GM19455 (cell line): ENCODE results near the gene SF3A1.
"Not testable (repeated sequence)": the region's sequence is repeated elsewhere in the genome, so short reads cannot be mapped to it uniquely, and the experiment has no call there.

Source experiments
- ATAC-seq: cut with Tn5 transposase; IDR thresholded peaks from one replicate; pipeline ENCODE4 v1.9.1; 2021; ENCODE audit not compliant: unreplicated experiment

Gene SF3A1, protein sequence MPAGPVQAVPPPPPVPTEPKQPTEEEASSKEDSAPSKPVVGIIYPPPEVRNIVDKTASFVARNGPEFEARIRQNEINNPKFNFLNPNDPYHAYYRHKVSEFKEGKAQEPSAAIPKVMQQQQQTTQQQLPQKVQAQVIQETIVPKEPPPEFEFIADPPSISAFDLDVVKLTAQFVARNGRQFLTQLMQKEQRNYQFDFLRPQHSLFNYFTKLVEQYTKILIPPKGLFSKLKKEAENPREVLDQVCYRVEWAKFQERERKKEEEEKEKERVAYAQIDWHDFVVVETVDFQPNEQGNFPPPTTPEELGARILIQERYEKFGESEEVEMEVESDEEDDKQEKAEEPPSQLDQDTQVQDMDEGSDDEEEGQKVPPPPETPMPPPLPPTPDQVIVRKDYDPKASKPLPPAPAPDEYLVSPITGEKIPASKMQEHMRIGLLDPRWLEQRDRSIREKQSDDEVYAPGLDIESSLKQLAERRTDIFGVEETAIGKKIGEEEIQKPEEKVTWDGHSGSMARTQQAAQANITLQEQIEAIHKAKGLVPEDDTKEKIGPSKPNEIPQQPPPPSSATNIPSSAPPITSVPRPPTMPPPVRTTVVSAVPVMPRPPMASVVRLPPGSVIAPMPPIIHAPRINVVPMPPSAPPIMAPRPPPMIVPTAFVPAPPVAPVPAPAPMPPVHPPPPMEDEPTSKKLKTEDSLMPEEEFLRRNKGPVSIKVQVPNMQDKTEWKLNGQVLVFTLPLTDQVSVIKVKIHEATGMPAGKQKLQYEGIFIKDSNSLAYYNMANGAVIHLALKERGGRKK

DNA sequence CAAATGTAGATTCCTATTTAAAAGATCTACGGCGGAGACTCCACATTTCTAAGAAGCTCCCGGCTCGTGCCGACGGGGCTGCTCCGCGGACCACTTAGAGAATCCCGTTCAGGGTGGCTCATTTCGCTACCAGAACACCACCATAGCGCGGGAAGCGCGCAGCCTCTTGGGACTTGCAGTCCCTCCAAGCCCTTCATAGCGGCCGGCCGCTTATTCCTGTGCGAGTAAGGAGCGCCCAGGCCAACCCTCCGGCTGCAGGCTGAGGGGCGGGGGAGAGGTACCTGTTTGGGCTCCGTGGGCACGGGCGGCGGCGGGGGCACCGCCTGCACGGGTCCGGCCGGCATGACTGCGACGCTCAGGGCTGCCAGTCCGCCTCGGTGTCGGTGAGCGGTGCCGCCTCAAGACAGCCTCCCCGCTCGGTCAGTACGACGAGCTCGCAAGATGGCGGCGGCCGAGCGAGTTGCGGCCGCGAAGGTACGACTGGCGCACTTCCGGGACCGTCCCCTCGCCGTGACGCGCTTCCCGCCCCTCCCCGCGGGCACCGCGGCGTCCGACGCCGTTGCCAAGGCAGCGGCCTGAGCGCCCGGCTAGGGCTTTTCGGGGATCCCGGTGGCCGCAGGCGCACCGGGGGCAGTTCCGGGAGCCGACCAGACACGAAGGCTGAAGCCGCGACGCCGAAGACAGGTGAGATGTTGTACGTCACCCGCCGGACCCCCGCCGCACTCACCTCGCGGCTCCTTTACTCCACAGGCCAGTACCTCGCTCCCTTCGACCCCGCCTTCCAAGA, at the start of gene SF3A1, which contains the start of gene CCDC157:
SF3A1 (minus strand) TSS at position 446 of the 787 bp plus-strand sequence; CDS start at position 344, 102 bp downstream.
CCDC157 (plus strand) TSS at position 559 of the 787 bp plus-strand sequence. CDS start 8,994 bp downstream, outside the sequence.
- peak; percentile 89 for ATAC-seq

GRCh38 chr22:30406400-30406799, 49.7 kb upstream of the SF3A1 start:
- no peak for ATAC-seq

- no peak for ATAC-seq
Measured at GRCh38 chr22:30405731-30406130, 49.0 kb upstream of the SF3A1 start.

- ATAC-seq: no peak
Measured at GRCh38 chr22:30404307-30404706, 47.6 kb upstream of the SF3A1 start.

DNA sequence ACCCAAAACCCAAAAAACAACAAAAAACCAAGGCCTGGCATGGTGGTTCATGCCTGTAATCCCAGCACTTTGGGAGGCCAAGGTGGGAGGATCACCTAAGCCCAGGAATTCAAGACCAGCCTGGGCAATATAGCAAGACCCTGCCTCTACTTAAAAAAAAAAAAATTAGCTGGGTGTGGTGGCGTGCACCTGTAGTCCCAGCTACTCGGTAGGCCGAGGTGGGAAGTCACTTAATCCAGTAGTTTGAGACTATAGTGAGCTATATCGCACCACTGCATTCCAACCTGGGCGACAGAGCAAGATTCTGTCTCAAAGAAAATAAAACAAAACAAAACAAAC, 46.0 kb upstream of the SF3A1 start:
- not testable (repeated sequence) for ATAC-seq

DNA sequence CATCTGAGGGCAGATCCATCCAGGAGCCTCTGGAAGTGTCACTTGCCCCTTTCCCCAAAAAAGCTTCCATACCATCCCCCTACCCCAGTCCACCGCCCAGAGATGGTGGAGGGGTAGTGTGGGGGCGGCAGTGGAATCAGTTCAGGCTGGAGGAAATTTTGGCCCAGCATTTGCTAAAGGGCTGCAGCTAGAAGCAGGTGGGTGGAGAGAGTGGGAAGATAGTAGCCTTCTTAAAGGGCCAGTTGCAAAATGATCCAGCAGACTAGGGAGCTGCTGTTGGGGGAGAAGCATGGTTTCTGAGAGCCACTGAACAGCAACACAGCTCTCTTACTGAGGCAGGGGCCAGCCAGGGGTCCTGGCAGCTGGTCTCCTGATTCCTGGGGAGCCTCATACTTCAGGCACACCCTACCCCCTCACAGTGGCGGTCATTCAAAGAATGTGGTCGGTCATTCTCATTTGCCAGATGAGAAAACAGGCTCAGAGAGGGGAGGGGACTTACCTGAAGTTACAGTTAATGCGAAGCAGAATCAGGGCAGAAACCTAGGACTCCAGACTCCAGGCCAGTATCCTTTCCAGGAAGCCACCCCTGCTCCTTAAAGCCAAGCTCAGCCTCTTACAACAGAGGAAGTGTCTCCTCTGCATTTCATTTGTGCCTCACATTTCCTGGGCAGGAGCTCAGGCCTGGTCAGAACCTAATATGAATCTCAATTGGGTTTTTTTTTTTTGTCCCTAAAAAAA, 45.5 kb upstream of the SF3A1 start:
- no peak for ATAC-seq

- not testable (repeated sequence) for ATAC-seq
Measured at GRCh38 chr22:30401024-30401423, 44.3 kb upstream of the SF3A1 start.

- no peak for ATAC-seq
Measured at GRCh38 chr22:30400159-30400558, 43.5 kb upstream of the SF3A1 start.

GRCh38 chr22:30399718-30400117, 43.0 kb upstream of the SF3A1 start:
- no peak for ATAC-seq

DNA sequence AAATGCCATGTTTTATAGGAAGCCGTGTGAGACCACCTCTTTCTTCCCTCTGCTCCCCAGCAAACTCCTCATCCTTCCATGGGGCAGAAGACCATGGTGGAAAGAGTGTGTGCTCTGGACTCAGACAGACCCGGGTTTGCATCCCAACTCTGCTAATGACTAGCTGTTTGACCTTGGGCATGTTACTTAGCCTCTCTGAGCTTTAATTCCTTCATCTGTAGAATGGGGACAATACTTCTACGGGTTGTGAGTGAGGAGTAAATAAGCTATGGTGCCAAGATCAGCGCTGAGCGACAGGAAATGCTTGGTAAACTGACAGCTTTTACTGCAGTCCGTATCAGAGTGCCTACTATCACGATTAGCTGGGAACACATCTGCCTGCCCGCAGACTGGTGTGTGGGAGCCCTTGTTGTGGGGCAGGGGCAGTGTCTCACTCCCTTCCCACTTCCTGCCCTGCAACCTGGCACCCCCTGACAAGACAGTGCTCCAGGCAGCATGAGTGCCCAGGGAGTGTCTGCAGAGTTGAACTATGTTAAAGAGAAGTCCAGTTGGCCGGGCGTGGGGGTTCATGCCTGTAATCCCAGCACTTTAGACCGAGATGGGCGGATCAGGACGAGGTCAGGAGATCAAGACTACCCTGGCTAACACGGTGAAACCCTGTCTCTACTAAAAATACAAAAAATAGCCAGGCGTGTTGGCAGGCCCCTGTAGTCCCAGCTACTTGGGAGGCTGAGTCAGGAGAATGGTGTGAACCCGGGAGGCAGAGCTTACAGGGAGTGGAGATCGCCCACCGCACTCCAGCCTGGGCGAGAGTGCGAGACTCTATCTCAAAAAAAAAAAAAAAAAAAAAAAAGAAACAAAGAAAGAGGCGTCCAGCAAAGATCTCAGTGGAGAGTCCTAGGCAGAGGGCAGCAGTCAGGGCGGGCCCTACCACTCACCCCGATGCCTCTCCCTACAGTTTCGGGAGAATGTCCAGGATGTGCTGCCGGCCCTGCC, 42.3 kb upstream of the SF3A1 start:
- no peak for ATAC-seq

- ATAC-seq: no peak
Measured at GRCh38 chr22:30397656-30398635, 41.3 kb upstream of the SF3A1 start.

DNA sequence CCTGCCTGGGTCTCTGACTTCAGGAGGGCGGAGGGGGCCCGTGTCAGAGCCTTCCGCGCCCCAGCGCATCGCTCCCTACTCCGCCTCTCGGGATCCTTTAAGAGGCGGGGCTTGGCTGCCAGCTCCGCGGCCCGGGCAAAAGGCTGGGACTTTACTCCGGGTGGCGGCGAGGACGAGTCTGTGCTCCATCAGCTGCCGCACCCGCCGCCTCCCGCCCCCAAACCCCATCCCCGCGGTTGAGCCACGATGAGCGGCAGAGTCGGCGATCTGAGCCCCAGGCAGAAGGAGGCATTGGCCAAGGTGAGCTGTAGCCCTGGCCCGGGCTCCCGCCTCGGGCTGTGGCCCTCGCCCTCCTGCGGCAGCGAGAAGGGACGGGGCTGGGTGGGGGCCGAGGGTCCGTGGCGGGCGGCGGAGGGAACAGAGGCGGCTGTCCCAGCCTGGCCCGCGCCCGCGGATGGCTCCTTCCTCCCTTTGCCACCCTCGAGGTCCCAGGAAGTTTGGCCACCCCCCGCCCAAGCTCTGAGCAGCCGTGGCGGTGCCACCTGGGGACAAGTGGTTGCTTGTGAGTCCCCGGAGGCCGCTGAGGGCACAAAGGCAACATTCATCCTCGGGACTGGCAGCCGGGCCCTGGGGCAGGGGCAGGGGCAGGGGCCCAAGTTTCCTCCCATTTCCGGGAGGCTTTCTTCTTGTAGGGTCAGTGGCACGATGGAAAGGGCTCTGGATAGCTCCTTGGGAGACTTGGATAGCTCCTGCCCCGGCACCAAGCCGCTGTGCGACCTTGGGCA, 40.4 kb upstream of the SF3A1 start, which contains the start of gene SEC14L2:
SEC14L2 (plus strand) TSS at position 148 of the 785 bp plus-strand sequence; CDS start at position 247, 99 bp downstream.
- no peak for ATAC-seq

DNA sequence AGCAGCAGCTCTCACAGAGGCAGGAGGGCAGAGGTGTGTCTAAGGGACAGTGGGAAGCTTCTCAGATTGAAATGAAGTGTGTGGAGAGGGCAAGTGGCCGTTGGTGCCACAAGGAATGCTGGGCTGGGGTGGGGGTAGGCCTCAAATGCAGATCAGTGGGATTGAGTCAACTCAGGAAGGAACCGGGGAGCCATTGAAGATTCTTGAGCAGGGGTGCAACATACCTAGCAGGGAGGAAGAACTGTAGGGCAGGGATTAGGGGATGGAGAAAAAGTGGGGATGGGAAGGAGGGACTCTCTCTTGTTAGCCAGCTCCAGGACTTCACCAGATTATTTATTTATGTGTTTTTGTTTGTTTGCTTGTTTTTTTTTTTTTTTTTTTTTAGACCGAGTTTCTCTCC, 37.2 kb upstream of the SF3A1 start:
- ATAC-seq: no peak

GRCh38 chr22:30393322-30393680, 36.6 kb upstream of the SF3A1 start:
- no peak for ATAC-seq

DNA sequence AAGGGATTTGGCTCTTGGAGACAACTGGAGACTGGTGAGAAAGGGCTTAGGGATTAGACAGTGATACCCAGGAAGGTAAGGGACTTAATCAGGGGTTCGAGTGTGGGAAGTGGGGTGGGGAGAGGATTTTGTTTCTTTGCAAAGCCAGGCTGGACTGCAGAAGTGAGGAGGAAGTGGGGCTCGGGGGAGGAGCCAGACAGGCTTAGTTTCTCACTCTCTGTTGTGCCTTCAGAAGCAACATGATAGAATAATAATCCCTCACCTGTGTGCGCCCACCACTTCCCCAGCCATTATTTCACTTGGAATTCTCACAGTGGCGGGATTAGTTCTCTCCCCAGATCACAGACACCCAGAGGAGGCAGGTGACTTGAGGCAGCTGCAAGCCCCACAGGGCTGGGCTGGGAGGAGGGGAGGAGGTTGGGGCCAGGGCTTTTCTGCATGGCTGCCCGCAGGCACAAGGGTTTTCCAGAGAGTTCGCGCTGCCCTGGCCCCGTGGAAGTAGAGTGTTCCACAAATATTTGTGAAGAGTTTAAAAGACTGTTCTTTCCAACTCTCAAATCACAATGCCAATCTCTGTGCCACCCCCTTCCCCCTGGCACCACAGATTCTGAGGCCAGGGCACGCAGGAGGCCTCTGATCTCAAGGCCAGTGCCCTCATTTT, 36.1 kb upstream of the SF3A1 start:
- no peak for ATAC-seq

DNA sequence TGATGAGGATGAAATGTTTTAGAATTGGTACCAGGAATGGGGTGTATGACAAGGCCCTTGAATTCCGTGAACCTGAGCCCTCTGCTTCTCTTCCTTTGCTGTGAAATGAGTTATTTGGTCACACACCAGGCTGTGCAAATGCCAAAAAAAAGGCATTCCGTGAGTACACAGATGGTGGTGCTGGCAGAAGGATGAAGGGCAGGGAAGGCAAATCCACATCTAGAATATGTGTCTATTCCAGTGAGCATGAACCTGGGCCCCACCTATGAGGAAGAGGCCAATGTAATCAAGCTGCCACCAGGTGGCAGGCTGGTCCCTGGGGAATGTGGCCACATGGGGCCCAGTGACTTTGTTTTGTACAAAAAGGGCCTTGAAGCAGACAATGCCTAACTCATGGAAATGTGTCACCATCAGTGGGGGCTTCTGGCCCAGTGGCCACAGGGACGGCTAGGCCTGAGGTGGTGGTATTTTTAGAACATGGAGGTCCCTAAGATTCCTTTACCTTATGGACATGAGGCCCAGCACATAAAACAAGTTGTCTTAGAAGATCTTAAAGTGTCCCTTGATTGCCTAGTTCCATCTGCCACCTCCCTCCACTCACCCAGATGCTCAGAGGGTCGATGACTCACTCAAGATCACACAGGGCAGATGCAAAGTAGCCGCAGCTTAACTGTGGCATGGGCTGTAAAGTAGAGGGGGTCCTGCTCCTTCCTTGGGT, 34.4 kb upstream of the SF3A1 start:
- ATAC-seq: no peak
